ENCODE data around the gene LYRM4. TPM values are rescaled to one million over a fixed set of nuclear protein-coding genes. Genes with fewer than 3 reads are reported as not detected.

Gene LYRM4
- total RNA-seq, 1 experiment from 2014 or later: 16.5 TPM

- Mint-ChIP-seq H3K27ac (ENCODE audit: unreplicated experiment) (no peak overlapping the region), H3K4me1 (ENCODE audit: low read depth, unreplicated experiment) (no peaks in the 10 kb centered on the region), H3K4me3 (ENCODE audit: low read depth, unreplicated experiment) (no peak overlapping the region), H3K9me3 (ENCODE audit: low read depth, unreplicated experiment) (no peaks in the 10 kb centered on the region), H3K36me3 (ENCODE audit: insufficient read depth, unreplicated experiment) (no peaks in the 10 kb centered on the region), H3K27me3 (ENCODE audit: unreplicated experiment) (no peaks in the 10 kb centered on the region)
- CTCF ChIA-PET: no interaction called here
- intact Hi-C loops (cut with micrococcal nuclease; ENCODE audit: unreplicated experiment): no loop called here
- TF ChIP-seq CTCF (IDR thresholded peaks at IDR 0.05; ENCODE audit: unreplicated experiment): no peak
- DNase-seq: no peak
- BruUV-seq (replicated peaks): no TSS peak
Observed at GRCh38 chr6:5217356-5217755, 43.4 kb downstream of the LYRM4 start.

GRCh38 chr6:5215799-5216198 lies 45.0 kb downstream of the LYRM4 start:
- Mint-ChIP-seq H3K36me3 (ENCODE audit: insufficient read depth, unreplicated experiment) (no peaks in the 10 kb centered on the region), H3K27me3 (ENCODE audit: unreplicated experiment) (no peaks in the 10 kb centered on the region), H3K9me3 (ENCODE audit: low read depth, unreplicated experiment) (no peaks in the 10 kb centered on the region), H3K4me1 (ENCODE audit: low read depth, unreplicated experiment) (no peaks in the 10 kb centered on the region), H3K27ac (ENCODE audit: unreplicated experiment) (no peak overlapping the region), H3K4me3 (ENCODE audit: low read depth, unreplicated experiment) (no peak overlapping the region)
- TF ChIP-seq CTCF (IDR thresholded peaks at IDR 0.05; ENCODE audit: unreplicated experiment): no peak
- CTCF ChIA-PET: no interaction called here
- BruUV-seq (replicated peaks): no TSS peak
- DNase-seq: no peak
- intact Hi-C loops (cut with micrococcal nuclease; ENCODE audit: unreplicated experiment): no loop called here

DNA sequence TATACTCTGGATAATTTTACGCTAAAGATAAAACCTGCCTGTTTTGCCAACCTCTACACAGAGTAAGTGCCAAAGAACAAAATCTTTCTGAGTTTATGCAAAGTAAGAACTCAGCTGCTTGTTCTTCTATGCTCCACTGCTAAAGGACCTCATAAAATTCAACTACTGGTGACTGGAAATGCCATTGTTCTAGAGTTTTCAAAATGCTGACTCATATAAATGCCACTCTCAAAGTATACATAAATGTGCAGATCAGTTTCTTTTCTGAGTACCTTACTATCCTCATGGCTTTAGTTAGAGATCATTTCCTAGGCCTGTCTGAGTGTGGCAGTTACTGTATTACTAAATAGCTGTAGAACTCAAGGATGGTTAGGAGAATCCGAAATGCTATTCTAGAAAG lies 45.6 kb downstream of the LYRM4 start:
- intact Hi-C loops (cut with micrococcal nuclease; ENCODE audit: unreplicated experiment): no loop called here

DNA sequence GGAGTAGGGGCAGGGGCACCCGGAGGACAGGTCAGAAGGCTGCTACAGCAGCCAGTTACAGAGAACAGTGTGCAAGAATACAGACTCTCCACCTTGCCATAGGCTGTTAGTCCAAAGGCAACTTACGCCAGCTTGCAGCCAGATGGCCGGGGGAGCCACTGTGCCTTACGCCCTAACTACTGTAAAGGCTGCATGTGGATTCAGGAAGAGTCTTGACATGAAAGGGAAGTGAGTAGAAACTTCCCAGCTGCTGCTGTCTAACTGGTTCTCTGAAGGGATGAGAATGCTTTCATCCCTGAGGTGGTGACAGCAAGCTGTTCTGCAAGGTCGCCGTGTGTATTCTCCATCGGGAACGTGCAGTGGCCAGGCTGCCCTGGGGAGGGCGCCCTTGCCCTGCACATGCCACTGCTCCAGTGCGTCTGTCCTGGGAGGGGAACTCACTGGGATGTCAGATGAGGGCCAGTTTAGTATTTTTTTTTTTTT lies 46.1 kb downstream of the LYRM4 start:
- intact Hi-C loops (cut with micrococcal nuclease; ENCODE audit: unreplicated experiment): no loop called here
- Mint-ChIP-seq H3K9me3 (ENCODE audit: low read depth, unreplicated experiment) (no peaks in the 10 kb centered on the region), H3K4me3 (ENCODE audit: low read depth, unreplicated experiment) (no peak overlapping the region), H3K27me3 (ENCODE audit: unreplicated experiment) (no peaks in the 10 kb centered on the region), H3K36me3 (ENCODE audit: insufficient read depth, unreplicated experiment) (no peaks in the 10 kb centered on the region), H3K27ac (ENCODE audit: unreplicated experiment) (no peak overlapping the region), H3K4me1 (ENCODE audit: low read depth, unreplicated experiment) (no peaks in the 10 kb centered on the region)
- peak; percentile 16 for TF ChIP-seq CTCF (IDR thresholded peaks at IDR 0.05; ENCODE audit: unreplicated experiment)
- CTCF ChIA-PET: no interaction called here
- no TSS peak for BruUV-seq (replicated peaks)
- peak; percentile 28 for DNase-seq

More for the DNA sequence above, 45.6 kb downstream of the LYRM4 start:
- BruUV-seq (replicated peaks): no TSS peak
- Mint-ChIP-seq H3K9me3 (ENCODE audit: low read depth, unreplicated experiment) (no peaks in the 10 kb centered on the region), H3K4me3 (ENCODE audit: low read depth, unreplicated experiment) (no peak overlapping the region), H3K4me1 (ENCODE audit: low read depth, unreplicated experiment) (no peaks in the 10 kb centered on the region), H3K27ac (ENCODE audit: unreplicated experiment) (no peak overlapping the region), H3K27me3 (ENCODE audit: unreplicated experiment) (no peaks in the 10 kb centered on the region), H3K36me3 (ENCODE audit: insufficient read depth, unreplicated experiment) (no peaks in the 10 kb centered on the region)
- TF ChIP-seq CTCF (IDR thresholded peaks at IDR 0.05; ENCODE audit: unreplicated experiment): no peak
- DNase-seq: no peak
- CTCF ChIA-PET: no interaction called here

Measured in Calu3 (cell line).